Measurements from ENCODE around the gene VDR.
"Not testable (repeated sequence)": the region's sequence is repeated elsewhere in the genome, so short reads cannot be mapped to it uniquely, and the experiment has no call there.

The VDR gene

DNA sequence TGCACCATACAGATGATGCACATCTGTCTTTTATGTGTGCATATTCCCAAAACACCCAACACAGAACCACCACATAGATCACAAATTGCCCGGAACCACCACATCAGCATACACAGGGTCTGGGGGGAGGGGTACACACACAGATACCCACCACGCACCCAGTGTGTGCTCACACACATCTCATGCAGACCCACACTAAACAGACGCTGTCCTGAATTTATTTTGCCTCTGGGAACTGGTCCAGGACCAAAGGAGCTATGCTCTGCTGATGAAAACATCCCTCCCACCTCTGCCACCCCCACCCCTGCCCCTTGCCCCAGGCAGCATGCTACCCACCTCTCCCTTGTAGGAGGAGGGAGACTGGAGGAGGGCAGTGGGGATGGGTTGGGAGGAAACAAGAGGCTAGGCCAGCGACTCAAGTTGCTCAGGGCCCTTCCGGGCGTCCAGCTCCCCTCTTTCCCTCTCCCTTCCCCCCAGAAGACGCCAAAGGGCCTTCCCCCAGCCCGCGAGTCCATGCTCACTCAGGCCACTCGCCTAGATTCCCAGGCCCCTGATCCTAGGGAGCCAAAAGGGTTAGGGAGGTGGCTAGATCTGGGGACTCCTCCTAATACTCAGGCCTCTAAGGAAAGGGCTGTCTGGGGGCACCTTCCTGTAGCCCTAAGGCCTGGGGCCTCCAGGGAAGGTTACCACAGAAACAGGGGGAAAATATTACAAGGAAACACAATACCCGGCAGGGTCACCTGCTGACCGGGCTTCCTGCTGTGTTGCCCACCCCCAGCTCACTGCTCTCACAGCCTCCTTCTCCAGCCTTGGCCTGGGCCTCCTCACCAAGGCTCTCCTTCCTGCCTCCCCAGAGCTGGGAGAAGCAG is 88.2 kb downstream of the VDR start:
- DNase-seq (ENCODE audit: low read depth in 3 of 3, low spot score in 1 of 3): no peak

DNA sequence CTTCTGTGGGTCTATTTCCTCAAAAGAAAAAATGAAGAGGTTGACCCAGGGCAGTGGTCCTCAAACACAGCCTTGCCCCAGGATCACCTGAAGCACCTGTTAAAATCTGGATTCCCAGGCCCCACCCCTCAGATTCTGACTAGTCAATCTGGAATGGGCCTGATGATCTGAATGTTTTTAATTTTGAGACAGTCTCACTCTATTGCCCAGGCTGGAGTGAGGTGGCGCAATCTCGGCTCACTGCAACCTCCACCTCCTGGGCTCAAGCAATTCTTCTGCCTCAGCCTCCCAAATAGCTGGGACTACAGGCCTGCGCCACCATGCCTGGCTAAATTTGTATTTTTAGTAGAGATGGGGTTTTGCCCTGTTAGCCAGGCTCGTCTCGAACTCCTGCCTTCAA is 89.3 kb downstream of the VDR start:
- DNase-seq (ENCODE audit: low read depth in 3 of 3, low spot score in 1 of 3): not testable (repeated sequence)

DNA sequence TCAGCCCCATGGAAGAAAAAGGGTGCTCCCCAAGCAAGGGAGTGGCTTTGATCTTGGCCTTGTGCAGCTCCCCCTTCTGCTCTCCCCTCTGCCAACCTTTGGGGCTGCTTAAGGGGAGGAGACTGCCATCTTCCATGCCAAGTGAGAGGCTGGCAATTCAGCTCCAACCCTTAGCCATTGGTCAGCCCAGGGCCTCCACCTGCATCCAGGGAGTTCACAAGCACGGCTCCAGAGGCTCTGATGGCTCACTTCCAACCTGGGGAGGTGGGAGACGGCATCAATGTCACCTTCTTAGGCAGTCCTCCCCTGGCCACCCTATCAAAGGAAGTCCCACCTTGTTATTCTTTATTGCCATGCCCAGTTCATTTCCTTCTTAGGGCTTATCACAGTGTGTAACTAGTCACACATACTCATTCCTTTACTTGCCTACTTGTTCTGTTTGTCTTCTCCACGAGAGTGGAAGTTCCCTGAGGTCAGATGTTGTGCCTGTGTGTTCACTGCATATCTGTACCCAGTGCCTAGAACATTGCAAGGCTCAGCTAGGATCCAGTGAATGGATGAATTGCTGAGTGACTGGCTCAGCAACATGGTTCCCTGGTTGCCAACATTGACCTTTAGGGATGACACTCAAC is 90.1 kb downstream of the VDR start:
- DNase-seq (ENCODE audit: low read depth in 3 of 3, low spot score in 1 of 3): no peak

DNA sequence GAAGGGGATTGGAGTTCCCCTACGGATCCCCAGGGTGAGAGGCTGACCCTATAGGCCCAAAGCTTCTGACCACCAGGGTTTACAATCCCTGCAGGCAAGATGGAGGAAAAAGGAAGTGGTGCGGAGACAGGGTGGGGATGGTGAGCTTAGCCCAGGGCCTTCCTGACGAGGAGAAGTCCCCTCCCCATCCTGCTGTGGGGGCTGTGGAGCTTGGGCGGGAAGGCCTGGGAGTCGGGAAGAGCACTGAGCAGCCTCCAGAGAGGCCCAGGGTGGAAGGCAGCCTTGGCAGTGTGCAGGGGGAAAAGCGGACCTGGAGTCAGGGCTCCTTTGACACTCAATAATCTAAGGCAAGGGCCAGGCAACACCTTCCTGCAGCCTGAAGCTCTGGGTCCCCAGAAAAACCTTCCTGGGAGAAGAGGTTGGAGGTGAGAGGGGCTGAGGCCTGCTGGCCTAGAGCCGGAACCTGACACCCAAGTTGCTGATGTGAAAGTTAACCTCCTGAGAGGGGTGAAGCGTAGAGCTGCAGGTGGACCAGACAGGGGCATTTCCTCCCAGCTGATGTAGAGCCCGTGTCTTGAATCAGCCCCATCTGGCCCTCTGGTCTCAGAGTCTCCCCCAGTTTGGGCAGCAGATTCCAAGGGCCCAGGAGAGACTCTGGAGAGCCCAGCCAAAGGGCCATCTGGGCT is 91.1 kb downstream of the VDR start:
- no peak for DNase-seq (ENCODE audit: low read depth in 3 of 3, low spot score in 1 of 3)

DNA sequence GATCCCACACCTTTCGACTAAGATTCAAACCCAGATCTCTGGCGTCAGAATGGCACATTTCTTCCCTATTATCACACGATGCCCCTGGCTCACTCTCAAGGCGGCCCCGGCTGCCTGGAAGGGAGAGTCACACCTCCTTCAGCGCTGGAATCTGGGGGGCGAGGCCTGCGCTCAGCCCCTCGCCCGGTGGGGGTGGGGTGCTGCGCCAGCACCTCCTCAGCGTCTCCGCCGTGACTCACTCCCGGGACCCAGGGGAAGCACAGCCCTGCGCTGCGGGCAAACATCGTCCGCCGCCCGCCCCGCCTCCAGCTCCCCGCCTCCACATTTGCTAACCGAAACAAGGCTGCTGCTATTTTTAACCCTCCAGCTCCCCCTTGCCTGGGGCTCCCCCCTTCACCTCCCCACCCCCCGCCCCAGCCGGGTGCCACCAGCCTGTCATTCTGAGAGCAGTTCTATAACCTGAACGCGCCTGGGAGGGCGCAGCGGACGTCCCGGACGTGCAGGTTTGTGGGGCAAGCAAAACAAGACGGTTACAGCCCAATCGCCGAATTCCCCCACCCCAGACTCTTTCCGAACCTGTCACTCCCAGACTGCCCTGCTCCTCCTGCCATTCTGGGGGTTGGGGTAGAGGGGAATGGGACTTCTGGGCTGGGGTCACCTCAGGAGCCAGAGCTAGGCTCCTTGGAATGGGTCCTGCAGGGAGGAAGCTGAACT is 91.8 kb downstream of the VDR start:
- peak; percentile 86 to 89 (median 89) for DNase-seq (ENCODE audit: low read depth in 3 of 3, low spot score in 1 of 3)

DNA sequence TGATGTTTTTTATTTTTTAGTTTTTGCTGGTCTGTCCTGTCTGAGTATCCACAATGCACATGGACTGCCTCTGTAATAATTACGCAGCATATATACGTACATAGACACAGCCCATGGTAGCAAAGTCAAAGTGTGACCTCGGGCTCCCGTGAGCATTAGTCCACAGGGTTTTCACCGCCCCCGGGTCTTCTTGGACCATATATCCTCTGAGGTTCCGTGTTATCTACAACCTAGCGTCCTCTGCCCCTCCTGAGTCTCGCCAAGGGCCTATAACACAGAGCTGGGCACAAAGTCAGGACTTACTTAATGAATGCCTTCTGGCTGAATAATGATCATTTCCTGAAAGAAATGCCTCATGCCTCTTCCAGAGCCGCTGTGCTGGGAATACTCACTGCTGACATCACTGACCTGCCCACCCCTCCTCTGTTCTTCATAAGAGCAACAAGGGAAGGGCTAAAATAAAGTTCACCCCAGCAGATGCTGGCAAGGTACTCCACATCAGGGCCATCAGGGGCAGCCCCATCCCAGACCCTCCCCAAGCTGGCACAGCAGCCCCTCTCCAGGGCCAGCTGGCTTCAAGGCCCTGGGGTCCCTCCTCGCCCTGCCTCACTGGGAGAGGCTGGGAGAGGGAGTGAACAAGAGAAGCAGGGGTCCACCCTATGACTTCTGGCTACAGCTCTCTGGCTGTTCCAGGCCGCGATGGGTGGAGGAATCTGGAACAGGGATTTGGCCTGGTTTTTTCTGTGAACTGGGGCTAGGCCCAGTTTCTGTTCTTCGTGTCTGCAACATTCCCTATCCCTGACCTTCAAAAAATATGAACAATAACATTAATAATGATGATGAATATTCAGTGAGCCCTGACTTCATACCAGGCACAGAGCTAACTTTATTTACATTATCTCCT is 93.0 kb downstream of the VDR start:
- DNase-seq (ENCODE audit: low read depth in 3 of 3, low spot score in 1 of 3): no peak

DNA sequence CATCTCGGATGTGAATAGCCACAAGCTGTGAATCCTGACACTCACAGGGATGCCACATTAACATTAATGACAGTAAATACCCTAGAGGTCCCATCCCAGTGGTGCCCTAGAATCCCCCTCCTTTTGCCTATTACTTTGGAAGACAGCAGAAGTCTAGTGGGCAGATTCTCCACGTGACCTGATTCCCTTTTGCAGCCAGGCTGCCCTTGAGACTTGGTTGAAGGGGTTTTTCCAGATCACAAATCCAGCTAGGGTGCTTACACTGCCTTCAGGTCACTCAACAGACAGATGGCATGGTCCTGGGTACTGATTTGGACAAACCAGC is 93.8 kb downstream of the VDR start:
- DNase-seq (ENCODE audit: low read depth in 3 of 3, low spot score in 1 of 3): no peak

DNA sequence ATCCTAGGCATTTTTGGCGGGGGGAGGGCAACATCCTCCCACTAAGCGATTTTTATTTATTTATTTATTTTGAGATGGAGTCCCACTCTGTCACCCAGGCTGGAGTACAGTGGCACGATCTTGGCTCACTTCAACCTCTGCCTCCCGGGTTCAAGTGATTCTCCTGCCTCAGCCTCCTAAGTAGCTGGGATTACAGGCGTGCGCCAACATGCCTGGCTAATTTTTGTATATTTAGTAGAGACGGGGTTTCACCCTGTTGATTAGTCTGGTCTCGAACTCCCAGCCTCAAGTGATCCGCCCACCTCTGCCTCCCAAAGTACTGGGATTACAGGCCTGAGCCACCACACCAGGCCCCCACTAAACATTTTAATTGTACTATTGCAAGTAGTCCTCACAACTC is 95.3 kb downstream of the VDR start:
- not testable (repeated sequence) for DNase-seq (ENCODE audit: low read depth in 3 of 3, low spot score in 1 of 3)

DNA sequence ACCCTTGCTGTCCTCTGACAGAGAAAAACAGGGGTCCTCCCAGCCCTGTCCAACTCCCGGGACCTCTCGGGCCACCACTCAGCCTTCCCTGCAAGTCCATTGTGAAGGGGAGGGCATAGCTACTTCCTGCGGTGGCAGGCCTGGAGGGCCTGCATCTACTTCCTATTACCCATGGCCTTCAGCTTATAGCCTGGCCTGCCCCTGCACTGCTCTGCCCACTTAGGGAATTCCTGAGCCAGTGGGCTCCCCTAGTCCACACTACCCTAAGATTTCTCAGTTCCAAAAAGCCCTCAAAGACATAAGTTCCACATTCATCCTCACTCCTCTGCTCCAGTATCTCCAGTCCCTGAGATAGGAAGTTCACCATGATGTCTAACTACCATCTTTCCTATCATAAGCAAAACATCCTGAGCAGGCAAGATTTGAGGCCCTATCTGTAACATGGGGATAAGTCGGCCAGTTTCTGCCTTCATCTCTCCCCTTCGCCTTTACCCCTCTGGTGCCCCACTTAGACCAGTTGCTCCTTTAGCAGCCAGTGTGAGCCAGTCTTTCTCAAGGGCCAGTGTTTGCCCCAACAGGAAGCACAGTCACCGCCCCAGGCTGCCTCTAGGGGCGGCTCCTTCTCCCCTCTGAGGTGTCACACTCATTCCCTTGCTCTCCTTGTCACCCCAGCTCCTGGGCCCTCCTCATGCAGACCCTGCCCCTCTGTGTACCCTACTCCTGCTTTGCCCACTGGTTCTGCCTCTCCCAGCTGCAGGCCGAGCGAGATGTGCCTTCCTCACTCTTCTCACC is 96.0 kb downstream of the VDR start:
- DNase-seq (ENCODE audit: low read depth in 3 of 3, low spot score in 1 of 3): no peak

DNA sequence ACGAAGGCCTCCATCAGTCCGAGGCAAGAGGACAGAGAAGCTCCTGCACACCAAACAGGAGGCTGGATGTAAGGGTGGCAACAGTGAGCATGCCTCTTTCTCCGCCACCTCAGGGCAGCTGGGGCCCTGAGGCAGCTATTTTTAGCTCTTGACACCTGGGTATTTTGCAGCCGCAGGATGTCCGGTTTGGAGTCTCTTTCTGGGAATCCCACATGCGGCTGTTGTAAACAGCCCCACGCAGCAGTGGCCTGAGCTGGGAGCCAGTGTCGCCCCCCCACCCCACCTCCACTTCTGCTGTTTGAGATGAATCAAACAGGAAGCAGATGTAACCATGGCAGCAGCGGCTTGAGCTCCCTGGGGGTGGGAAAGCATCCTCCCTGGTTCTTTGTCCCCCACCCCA is 96.7 kb downstream of the VDR start:
- peak; percentile 56 to 68 (median 63) for DNase-seq (ENCODE audit: low read depth in 3 of 3, low spot score in 1 of 3)

DNA sequence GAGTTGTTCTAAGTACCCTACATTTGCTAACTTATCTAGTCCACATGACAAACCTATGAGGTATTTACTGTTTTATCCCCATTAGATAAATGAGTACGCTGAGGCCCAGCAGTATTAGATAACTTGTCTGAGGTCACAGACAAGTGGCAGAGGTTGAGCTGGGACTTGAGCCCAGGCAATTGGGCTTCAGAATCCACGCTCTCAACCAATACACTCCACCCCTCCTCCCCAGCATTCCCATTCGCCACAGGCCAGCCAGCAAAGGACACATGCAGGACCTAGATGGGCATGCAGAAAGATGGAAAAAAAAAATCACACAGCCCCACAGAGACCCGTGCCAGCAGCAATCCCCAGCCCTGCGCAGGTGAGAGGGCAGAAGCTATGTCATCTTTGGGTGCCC is 97.5 kb downstream of the VDR start:
- no peak for DNase-seq (ENCODE audit: low read depth in 3 of 3, low spot score in 1 of 3)

DNA sequence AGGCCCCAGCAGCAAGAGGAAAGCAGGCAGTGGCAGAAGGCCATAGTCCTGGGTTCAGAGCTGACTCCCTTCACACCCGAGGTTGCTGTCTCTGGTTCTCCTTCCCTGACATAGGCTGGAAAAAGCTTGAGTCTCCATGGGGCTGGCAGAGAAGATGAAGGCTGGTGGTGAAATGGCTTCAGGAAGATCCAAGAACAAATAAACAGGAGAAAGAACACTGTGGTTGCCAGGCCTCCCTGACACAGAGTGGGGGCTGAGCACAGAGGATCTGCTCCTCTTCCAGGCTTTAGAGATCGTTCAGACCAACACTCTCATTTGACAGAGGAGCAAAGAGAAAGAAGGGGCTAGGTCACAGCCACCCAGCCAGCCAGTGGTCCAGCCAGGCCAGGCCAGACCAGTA is 99.4 kb downstream of the VDR start:
- no peak for DNase-seq (ENCODE audit: low read depth in 3 of 3, low spot score in 1 of 3)

DNA sequence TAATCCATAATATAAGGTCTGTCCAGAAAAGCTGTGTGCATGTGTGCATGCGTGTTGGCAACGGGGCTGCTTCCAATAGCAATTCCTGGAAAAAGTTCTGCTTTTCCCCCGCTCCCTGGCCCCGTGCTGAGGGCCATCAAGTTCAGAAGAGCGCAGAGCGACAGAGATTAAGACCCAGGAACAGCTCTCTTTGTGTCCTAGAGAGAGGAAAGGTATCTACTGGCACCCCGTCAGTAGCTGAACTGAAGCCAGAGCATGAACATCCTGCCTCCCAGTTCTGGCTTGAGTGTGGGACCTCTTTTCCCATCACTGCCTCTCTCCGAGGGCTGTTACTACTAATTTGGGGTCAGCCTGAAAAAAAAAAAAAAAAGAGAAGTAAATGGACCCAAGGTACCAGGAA is 100.6 kb downstream of the VDR start:
- DNase-seq (ENCODE audit: low read depth in 3 of 3, low spot score in 1 of 3): no peak

DNA sequence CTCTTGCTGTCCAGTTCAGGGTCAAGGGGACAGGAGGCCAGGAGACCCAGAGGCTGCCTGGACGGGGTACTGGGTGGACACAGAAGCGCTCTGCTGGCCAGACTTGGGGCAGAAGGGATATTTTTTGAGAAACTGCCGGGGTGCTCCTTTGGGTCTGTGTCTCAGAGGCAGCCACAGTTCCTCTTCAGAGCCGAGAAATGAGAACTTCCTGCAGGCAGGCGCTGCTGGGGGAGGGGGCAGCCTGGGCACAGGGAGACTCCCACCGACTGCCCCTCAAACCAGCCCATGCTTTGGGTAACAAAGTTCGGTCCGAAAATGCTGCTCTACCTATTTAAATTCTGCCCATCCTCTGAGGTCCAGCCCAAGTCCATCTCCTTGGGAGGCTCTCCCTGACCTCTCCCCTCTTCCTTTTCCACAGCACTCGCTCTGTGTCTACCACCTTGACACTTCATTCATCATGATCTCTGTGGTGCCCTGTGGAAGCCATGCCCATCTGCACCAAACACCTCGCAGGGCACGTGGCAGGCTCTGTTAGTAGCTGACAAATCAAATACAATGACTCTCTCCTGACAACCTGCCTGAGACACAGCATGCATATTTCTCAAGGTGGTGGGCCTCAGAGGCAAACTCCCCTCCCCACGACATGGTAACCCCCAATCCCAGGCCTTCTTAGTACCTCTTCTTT is 101.5 kb downstream of the VDR start:
- DNase-seq (ENCODE audit: low read depth in 3 of 3, low spot score in 1 of 3): no peak

DNA sequence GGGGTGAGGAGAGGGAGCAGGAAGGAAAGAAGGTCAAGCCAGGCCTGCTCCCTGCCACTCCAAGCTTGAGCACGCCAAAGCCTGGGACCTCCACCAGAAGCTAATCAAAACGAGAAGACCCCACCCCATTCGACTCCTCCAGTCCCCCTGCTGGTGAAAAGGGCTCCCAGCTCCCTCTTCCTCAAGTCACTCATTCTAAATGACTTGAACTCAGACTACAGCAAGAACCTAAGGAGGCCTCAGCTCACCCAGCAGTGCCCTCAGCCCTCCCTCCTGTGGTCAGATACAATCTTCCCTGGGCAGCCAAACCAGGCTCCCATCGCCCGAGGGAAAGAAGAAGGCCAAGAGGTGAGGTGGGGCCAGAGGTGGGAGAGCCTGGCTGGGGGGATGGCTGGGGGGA is 102.5 kb downstream of the VDR start:
- no peak for DNase-seq (ENCODE audit: low read depth in 3 of 3, low spot score in 1 of 3)

DNA sequence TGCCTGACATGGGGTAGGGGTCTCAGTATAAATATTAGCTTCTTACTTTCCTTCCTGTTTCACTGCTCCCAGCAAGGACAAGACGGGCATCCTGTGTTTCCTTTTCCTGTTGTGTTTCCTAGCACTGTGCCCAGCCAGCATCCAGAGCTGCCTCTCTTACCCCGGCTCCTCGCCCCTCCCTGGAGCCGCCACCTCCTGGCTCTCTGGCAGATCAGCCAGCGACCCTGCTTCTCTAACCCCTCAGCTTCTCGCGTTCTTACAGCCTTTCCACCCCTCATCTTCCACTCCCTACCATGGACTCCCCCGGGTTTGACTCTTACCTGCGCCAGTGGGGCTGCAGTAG is 102.9 kb downstream of the VDR start:
- no peak for DNase-seq (ENCODE audit: low read depth in 3 of 3, low spot score in 1 of 3)

DNA sequence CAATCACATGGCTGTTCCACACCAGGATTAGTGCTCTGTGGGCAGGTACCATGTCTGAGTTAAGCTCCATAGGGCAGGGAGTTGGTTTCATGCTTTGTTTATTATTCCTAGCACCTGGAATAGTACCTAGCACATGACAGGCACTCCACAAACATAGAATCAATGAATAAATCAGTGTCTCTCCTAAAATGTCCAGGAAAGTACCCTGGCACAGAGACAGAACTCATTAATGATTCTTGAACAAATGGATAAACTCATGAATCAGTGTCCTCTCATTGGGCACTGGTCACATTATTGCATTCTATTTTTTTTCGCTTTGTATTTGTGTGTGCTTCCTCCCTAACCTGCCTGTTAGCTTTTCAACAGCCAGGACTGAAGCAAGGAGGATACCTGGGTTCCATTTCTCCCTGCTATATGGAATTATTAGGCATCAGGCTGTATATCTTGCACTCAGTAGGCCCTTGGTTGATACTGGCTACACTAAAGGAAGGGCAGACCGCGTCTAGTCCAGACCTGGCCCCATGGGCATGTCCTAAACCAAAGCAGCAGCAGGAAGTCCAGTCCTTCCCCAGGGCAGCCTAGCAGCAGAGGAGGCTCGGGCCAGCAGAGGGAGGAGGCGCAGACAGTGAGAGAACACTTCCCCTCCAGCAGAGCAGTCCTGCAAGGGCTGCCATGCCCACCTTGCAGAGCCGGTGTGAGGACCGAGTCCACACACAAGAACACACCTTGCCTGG is 103.5 kb downstream of the VDR start:
- DNase-seq (ENCODE audit: low read depth in 3 of 3, low spot score in 1 of 3): no peak

DNA sequence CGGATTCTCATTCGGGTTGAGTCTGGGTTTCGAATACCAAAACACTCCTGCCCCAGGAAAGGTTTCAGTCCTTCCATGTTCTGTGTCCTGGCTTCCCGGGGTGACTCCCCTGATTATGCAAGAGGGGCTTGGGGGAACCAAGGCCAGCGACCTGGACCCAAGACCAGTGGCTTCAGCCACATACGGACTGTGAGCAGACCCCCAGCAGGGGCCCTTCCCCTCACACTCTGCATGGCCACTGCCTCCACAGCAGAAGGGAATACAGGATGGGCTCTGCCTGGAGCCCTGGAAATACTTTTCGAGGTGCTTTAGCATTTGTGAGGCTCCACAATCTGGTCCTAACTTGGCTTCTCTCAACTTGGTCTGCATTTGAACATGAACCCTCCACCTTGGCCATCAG is 104.2 kb downstream of the VDR start:
- DNase-seq (ENCODE audit: low read depth in 3 of 3, low spot score in 1 of 3): no peak
